Measurements from ENCODE around the gene EMC9.
A peak's percentile ranks its signal among the peaks of the same experiment; 100 is the strongest.

The EMC9 gene

DNA sequence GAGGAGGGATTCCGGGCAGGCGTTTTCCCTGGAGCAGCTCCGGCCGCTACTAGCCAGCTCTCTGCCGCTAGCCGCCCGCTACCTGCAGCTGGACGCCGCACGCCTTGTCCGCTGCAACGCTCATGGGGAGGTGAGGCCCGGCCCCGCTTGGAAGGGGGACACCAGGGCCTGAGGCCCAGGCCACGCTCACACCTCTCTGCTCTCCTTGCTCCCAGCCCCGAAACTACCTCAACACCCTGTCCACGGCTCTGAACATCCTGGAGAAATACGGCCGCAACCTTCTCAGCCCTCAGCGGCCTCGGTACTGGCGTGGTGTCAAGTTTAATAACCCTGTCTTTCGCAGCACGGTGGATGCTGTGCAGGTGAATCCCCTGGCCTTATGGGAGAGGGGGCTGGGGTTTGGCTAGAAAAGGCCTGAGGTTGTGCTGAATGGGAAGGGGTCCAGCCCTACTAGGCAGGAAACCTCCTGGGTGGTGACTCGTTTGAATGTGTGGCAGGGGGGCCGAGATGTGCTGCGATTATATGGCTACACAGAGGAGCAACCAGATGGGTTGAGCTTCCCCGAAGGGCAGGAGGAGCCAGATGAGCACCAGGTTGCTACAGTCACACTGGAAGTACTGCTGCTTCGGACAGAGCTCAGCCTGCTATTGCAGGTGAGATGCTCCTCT, 6.5 kb upstream of the EMC9 start:
- DNase-seq, result no peak

GRCh38 chr14:24146978-24147760, 5.8 kb upstream of the EMC9 start, which contains the start of gene RNF31:
RNF31 (plus strand) TSS chr14:24147498; CDS start chr14:24147699, 201 bp downstream.
- peak; percentile 89 for DNase-seq

- DNase-seq, result peak; percentile 79
Measured at GRCh38 chr14:24146453-24146977, 5.1 kb upstream of the EMC9 start, which contains the start of gene PSME2. PSME2 (minus strand) TSS chr14:24146610; CDS start chr14:24146581, 29 bp downstream.

DNA sequence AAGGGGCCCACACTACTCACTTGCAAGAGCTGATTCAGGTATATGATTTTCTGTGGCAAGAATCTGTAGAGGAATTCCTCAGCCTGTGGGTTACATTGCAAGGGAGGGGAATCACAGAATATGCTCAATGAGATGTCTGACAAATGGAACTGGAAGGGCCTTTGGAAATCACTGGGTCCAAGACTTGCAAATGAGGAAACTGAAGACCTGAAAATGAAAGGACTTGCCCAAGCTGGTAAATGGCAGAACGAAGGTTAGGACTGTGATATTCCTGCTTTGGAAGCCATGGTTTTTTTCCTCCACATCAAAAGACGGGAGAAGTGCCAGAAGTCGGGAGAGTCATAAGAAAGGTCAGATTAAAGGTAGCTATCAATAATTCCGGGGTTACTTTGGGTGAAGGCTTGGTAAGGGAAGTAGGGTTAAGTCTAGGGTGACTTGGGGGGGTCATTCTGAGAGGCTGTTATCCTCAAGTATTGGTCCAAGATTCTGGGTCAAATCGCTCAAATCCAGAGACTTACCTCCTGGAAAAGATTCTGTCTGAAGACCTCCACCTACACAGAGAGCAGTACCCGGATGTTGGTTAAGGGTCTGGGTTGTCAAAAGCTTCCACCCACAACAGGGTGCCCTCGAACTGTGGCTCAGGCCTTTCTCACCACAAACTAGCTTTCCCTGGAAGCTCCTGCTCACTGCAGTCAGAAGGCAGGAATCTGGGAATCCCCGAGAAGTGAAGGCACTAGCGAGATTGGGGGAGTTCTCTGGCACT, 4.5 kb upstream of the EMC9 start:
- DNase-seq, result no peak

GRCh38 chr14:24145219-24145618, 3.8 kb upstream of the EMC9 start:
- no peak for DNase-seq

GRCh38 chr14:24144451-24144850, 3.1 kb upstream of the EMC9 start:
- no peak for DNase-seq

DNA sequence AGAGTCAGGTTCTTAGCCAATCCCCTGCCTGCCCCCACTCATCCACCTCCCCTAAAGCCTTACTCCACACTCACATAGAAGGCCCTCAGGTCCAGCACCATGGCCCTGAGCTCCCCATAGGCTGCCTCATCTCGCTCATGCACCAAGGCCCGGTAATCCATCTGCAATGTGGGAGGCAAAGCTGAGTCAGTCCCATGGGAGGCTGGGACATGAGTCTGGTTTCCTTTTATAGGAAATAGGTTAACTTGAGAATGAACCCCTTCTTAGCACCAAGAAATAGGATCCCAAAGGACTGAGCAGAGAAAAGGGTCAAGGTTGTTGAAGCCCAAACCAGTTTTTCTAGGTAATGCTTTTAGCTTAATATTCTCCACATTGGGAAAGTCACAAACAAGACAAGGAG, 2.1 kb upstream of the EMC9 start:
- no peak for DNase-seq

GRCh38 chr14:24139272-24139934, 2.0 kb downstream of the EMC9 start:
- DNase-seq, result no peak

DNA sequence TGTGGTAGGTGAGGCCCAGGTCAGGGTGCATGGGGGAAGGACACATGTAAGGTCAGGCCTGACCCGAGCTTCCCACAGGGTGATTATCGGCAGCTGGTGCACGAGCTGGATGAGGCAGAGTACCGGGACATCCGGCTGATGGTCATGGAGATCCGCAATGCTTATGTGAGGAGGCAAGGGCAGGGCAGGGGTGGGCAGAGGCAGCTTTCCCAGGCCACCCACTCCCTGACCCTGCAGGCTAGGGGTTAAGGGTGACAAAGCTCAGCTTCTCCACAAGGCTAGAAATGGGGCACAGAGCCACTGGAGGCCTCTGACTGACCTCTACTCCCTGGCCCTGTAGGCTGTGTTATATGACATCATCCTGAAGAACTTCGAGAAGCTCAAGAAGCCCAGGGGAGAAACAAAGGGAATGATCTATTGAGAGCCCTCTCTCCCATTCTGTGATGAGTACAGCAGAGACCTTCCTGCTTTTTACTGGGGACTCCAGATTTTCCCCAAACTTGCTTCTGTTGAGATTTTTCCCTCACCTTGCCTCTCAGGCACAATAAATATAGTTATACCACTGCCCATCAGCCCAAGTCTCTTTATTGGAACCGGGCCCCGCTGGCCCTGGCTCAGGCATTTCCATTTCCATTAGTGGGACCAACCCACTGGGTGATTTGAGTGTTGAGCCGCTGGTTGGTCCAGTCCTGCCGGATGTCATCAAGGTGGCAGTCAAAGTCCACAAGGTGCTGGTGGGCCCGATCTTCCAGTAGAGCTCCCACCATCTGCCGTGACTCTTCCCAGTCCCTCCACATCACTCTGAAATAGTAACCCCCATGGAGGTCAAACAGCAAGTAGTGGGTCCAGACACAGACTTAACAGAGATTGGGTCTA, 2.8 kb downstream of the EMC9 start:
- no peak for DNase-seq

- no peak for DNase-seq
Measured at GRCh38 chr14:24137529-24138395, 3.6 kb downstream of the EMC9 start.

DNA sequence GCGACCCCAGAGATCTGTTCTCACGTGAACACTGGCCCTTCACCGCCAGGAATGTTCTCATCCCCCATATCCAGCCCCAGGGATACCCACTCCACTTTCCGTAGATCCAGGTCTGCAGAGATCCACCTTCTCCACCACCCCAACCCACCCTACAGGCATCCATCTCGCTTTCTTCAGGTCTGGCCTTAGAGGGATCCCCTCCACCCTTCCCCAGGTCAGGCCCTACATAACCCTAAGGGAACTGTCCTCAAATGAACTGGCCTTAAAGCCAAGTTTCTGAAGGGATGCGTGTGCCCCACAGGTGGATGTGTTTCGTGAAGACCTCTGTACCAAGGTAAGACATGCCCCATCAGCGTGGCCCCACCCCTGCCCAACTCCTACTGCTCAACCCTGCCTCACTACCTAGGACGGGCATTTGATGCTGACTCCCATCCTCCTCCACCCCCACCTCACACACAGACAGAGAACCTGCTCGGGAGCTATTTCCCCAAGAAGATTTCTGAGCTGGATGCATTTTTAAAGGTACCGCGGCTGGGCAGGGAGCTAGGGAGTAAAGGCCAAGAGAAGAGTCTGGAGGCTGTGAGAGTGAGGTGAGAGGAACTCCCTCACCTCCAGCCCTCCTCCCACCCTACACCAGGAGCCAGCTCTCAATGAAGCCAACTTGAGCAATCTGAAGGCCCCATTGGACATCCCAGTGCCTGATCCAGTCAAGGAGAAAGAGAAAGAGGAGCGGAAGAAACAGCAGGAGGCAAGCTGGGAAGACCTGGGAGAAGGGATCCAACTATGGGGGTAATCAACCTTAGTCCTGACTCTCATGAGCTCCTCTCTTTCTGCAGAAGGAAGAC, 4.5 kb downstream of the EMC9 start:
- DNase-seq, result no peak

DNA sequence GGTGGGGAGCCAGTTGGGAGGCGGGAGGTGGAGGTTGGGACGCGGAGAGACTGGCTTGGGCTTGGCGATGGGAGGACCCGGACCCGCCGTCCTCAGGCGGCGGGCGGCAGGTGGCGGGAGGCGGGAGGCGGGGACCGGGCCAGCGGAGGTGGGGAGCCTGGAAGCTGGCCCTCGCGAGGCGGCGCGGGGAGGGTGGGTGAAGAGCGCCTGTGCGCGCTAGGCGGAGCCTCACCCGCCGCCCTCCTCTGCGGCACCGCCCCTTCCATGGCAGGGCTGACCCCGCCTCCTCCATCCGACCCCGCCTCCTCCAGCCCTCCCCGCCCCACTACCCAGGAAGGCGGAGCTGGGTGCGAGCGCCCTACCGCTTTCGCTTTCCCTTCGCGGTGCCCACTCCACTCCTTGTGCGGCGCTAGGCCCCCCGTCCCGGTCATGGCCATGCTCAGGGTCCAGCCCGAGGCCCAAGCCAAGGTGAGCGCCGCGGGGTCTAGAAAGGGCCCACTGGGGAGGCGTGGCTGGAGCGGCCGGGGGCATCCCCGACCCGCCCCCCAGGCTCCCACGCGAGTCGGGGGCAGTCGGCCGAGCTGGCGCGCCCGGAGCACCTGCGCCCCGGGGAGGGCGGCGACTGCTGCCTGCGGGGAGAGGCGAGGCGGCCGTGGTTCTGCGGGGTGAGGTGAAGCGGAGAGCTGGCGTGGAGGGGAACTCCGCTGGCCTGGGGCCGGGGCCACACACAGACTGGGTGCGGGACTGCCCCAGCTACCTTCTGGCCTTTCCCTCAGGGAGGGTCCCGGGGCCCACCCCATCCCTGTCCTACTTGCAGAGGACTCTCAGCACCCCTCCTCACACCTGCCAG, 5.3 kb downstream of the EMC9 start, which contains the start of gene PSME1:
PSME1 (plus strand) TSS at position 361 of the 850 bp plus-strand sequence; CDS start at position 430, 69 bp downstream.
- DNase-seq, result peak; percentile 69

DNA sequence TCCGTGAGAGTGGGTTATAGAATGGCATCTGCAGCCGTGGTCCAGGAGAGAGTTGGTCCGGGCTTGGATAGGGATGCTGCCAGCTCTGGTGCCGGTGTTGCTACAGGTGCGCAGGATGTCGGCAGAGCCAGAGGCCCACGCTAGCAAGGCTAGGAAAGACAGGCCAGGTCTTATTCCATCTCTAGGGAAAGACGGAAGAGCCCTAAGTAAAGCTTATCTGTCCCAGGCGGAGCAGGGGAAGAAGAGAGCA, 5.9 kb downstream of the EMC9 start:
- no peak for DNase-seq

- no peak for DNase-seq
Measured at GRCh38 chr14:24133735-24134134, 7.7 kb downstream of the EMC9 start.

- DNase-seq, result no peak
Measured at GRCh38 chr14:24132976-24133375, 8.4 kb downstream of the EMC9 start.

DNA sequence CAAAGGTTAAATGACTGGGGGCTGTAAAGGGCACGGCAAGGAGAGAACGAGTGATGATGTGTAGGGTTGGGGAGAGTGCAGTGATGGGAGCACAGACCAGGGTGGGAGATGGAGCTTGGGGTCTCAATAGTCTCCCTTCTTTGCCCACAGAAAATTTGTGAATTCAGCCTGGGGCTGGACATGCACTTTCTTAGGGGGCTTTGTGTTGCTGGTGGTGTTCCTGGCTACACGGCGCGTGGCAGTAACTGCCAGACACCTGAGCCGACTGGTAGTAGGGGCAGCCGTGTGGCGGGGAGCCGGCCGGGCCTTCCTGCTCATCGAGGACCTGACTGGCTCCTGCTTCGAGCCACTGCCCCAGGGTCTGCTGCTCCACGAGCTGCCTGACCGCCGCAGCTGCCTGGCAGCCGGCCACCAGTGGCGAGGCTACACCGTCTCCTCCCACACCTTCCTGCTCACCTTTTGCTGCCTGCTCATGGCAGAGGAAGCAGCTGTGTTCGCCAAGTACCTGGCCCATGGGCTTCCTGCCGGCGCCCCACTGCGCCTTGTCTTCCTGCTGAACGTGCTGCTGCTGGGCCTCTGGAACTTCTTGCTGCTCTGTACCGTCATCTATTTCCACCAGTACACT, 9.2 kb downstream of the EMC9 start:
- DNase-seq, result no peak

DNA sequence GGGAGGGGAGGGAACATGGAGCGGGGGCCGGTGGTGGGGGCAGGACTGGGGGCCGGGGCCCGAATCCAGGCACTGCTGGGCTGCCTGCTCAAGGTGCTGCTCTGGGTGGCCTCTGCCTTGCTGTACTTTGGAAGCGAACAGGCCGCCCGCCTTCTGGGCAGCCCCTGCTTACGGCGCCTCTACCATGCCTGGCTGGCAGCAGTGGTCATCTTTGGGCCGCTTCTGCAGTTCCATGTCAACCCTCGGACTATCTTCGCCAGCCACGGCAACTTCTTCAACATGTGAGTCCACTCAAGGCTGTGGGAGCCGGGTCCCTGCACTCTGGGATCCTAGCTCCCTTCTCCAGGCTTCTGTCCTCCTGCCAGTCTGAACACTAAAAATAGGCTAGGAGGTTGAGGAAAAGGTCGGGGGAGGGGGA, 9.8 kb downstream of the EMC9 start:
- no peak for DNase-seq

Data from KG1 (cell line).